ENCODE measurements around the gene LCN1.
"Not testable (repeated sequence)": the region's sequence is repeated elsewhere in the genome, so short reads cannot be mapped to it uniquely, and the experiment has no call there.

The LCN1 gene

DNA sequence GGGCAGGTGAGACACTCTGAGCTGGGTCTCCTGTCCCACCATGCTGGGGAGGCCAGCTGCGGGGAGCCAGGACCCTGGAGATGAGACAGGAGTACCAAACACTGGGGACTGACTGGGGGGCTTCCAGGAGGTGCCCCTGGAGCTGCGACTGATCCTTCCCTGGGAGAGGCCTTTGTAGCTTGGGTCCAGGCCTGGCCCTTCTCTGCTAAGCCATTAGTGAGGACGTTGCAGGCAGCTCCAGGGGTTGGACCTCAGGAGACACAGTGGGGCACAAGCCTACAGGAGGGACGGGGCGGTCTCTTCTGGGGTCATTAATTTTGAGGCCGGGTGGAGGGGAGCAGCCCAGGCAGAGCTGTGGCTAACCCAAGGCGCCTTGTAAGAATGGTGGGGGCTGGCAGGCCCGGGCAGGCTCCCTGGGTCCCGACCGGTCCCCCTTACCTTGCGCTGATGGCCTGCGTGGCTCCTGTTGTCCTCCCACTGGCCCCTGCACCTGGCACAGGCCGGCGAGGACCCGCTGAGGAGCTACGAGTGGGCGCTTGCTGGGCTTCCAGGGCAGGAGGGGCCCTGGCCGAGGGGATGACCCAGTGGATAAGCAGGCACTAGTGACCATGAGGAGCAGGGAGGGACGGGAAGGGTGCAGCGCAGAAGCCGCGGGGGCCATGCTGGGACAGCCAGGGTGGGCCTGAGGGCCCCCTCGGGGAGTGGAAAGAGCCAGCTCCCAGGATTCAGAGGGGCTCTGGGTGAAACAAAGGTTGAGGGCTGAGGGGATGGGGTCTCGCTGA, 15.6 kb upstream of the LCN1 start:
- no peak for DNase-seq

DNA sequence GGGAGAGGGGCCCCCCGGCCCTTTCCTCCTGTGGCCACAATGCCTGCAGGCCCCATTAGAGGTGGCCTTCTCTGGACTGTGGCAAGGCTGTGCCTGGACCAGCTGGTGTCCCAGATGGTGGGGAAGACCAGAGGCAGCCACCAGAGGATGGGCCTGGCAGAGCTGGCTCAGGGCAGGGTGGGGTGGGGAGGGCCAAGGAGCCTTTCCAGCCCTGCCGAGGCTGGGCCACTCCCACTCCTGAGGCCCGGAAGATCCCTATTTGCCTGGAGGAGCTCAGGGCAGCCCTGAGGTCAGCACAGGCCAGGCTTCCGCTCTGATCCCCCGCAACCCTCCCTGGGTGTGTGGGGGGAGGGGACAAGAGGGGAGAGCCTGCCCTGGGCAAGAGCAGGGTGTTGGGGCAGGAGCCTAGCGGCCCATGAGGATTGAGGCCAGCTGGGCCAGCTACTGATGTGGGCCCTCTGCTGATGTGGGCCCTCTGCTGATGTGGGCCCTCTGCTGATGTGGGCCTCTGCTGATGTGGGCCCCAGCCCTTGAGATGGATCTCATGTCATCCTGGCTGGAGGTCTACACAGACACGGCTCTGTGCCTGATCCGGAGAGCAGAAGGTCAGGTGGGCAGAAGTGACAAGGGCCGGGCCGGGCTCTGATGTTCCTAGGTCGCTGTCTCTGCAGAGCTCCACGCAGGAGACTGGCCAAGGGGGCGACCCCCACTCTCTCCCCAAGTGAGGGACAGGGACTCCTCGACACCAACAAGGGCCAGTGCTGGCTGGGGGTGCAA, 14.7 kb upstream of the LCN1 start:
- DNase-seq: no peak

DNA sequence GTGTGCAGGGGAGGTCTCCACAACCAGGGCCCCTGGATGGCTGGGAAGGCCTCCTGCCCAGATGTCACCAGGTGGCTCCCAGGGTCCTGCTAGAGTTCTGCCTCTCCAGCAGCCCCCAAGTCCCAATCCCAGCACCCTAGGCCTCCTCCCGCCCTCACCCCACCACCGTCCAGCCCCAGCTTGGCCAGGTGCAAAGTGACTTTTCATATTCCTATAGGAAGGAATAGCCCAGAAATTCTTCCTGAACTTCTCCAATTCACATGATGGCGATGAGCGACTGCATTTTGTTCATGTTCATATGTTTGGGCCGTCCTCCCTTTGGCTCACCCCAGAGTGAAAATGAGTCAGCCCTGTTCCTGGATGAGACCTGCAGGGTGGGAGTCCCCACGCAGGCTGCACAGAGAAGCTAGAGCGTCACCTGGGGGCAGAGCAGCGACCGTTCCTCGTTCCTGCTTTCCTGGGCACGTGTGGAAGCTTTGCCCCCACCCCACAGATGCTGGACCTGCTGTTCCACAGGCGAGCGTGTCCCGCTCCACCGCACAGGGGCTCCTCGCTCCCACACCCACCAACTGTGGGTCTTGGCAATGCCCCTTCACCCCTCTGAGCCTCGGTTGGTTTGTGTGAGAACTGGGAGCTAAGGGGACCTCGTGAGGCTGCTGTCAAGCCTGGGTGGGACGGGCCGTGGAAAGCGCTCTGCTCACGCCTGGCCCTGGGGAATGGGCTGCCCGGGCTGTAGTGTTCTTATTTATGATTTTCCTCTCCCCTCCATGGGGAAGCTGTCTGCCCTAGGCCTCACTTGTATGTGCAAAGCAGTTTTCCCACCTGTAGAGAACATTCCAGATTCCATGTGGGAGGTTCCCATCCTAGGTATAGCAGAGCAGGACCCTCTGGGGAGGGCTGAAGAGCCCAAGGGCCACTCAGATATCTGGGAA, 13.9 kb upstream of the LCN1 start:
- DNase-seq: no peak

DNA sequence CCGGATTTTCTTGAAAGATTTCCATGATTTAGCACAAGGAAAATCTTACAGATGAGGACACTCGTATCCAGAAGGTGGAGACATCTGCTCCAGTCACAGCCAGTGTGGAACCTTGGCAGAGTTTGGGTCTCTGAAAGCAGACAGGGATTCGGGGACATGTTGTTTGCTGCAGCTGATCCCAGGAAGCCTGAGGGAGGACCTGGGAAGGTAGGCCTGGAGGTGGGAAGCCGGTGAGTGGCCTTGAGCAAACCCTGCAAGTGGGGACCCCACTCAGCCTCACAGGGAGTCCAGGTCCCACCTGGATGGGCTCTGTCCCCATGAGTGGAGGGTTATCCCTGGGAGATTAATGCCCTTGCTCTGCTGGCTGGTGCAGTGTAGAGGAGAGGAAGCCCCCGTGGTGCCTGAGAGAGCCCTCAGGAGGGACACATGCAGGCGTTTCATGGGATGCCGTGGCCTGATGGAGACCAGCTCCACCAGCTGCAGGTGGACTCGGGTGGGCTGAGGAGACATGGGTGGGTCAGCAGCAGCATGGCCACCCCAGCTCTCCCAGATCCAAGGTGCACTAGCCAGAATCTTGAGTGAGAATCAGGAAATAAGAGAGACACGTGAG, 12.9 kb upstream of the LCN1 start:
- DNase-seq: no peak

DNA sequence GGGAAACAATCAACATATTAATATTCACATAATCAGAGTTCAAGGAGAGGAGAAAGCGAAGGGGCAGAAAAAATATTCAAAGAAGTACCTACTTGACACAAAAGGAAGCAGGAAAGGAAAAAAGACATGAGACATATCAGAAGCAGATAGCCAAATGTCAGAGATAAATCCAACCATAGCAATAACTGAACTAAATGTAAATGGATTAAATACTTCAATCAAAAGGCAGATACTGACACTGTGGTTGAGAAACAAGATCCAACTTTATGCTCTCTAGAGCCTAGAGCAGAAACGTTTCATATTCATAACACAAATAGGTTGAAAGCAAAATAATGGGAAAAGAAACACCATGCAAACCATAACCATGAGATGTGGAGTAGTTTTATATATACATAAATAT, 11.8 kb upstream of the LCN1 start:
- no peak for DNase-seq

DNA sequence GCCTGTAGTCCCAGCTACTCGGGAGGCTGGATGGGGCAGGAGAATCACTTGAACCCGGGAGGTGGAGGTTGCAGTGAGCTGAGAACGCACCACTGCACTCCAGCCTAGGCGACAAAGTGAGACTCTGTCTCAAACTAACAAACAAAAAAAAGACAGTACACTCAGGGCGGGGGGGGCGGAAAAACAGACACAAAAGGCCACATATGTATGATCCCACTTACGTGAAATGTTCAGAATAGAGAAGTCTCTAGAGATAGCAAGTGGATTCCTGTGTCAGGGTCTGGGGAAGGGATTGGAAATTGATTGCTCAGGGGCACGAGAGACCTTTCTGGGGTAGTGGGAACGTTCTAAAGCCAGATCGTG, 9.0 kb upstream of the LCN1 start:
- no peak for DNase-seq

DNA sequence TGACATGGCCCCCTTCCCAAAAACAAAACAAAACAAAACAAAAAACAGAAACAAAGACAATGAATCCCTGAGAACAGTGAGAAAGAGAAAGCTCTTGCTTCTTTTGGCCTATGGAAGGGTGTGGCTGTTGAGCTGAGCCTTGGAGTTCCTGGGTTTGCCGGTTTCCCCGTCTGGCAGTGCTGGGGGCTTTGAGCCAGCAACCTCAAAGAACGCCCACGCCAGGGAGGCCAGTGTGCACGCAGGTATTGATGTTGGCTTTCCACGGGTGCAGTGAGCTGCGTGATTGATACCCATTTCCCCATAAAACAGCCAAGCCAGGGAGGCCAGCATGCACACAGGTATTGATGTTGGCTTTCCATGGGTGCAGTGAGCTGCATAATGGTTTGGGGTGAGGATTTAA, 8.3 kb upstream of the LCN1 start:
- DNase-seq: no peak

DNA sequence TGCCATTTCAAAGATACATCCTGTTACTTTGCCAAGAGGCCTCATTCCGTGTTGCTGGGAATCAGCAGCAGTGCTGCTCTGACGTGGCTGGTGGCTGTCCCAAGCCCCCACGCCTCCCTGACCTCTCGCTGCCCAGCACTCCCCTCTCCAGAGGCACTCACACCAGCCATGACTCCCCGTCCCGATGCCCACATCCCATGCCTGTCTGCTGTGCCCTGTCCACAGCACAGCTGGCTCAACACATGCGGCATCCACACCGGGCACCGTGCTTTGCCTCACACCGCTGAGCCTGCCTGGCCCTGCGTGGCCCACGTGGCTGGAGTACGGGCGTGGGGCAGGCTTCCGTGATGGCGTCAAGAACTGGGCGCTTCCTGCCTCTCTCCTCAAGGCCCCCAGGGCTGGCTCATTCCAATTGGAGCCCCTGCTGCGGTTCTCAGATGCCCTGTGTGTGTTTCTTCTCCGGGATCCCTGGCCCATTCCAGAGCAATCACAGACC, 7.8 kb upstream of the LCN1 start:
- no peak for DNase-seq

DNA sequence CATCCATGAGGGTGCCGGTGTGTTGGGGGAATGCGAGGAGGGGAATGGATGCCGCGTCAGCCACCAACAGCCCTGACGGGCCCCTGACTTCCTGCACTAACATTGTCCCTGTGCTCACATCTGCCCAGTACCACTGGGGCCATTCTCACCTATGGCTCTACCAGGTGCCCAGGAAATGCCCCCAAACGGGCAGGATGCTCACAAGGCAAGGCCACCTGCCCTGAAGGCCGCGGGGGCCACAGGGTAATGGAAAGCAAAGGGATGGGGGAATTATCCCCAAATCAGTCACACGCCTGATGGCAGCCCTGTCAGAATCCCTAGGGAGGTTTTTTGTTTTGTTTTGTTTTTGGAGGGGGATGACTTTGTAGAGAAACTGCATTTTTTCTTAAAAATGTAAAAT, 7.3 kb upstream of the LCN1 start:
- DNase-seq: not testable (repeated sequence)

DNA sequence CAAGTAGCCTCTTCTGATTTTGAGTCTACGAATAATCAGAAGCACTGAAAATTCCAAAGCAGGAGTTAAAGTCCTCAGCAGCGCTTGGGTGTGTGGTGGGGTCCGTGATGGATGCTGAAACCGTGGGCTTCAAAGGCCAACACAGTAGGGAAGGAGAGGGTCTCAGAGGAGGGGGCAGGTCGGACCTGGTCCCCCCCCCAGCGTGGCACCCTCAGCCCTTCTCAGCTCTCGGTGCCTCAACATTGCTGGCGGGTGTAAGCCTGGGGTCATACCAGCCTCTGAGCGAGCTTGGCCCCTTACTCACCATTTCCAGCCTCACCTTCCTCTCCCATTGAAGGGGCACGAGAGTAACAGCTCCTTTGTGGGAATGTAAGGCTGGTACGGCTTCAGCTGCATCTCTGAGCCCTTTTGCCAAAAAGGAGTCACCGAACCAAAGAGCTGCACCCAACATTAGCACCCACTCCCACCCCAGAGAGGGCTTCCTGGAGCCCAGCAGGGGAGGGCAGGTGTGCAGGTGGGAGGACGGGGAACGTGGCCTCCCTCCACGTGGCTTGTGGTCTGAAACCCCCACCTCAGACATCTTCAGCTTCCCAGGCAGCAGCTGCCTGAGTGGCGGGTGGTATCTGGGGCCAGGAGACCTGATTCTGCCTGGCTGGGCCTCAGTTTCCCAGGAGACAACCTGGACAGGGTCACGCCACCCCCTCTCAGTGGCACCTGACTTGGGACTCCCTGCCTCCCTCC, 6.7 kb upstream of the LCN1 start:
- DNase-seq: no peak

DNA sequence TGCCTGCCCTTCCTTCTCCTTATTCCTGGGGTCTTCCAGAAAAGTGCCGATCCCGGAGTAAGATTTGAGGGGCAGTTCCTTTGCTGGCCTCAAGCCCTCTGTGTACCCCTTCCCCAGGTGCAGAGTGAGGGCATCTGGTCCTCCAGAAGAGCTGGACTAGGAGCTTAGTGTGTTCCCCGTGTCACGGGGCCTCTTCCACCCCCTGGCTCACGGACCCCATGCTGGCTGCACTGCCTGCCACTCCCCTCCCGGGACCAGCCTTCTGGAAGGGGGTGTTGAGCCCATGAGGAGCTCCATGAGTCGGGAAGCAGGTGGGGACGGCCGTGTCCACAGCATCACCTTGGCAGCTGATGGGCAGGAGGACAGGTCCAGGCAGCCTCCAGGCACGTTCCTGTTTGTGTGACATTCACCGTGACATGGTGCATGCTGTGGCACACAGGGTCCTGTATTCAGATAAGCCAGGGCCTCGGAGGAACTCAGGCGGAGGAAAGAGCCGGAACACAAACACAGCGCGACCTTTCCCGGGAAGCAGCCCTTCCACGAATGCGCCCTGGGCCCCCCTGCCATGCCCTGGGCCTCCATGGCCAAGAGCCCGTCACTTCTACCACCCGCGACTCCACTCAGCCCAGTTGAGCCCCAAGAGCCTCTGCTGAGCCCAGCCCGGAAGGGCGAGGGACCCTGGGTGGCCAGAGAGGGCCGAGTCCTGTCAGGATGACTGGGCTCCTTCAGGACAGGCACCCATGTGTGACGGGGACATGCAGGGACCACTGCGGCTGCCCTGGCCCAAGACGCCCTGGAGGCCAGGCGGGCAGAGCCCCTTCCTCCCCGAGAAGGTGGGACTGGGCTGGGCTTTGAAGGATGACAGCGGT, 5.9 kb upstream of the LCN1 start:
- DNase-seq: no peak

DNA sequence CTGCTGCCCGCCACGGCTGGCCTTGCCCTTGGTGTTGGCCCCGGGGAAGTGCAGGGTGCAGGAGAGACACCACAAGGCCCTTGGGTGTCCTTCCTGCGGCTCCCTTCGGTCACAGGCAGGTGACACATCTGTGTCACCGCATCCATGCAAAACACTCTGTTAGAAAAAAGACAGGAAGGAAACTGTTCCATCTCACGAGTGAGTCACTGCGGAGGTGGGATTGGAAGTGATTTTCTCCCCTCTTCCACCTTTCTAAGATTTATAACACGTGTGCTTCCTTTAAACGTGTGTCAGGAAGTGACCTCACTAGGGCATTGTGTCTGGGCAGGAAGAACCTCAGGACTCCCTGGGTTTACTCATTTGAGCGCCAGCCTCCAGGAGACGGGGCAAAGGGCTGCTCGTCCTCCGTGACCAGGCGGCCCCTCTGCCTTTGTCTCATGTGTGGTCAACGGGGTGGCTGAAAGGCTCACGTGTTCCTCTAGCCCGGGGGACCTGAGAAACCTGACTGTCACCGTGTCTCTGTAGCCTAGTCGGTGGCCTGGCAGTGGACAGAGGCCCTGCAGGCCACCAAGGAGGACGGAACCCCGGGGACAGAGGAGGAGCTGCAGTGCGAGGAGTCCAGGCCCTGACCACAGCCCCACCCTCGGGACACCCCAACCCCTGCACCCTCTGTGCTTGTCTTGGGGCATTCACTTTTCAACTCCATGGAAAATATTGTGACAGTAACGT, 4.9 kb upstream of the LCN1 start:
- no peak for DNase-seq

DNA sequence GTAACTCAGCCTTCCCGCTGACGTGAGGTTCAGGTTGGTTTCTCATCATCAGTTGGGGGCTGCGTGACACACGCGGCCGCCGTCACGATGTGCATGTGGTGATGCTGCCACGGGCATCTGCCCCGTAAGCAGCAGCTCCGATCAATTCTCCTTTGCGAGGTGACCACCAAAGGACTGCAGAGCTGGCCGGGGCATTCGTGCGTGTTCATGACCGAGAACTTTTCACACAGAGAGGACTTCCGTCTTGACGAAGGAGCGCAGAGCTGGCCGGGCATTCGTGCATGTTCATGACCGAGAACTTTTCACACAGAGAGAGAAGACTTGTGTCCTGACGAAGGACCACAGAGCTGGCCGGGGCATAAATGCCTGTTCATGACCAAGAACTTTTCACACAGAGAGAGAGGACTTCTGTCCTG, 3.8 kb upstream of the LCN1 start:
- no peak for DNase-seq

DNA sequence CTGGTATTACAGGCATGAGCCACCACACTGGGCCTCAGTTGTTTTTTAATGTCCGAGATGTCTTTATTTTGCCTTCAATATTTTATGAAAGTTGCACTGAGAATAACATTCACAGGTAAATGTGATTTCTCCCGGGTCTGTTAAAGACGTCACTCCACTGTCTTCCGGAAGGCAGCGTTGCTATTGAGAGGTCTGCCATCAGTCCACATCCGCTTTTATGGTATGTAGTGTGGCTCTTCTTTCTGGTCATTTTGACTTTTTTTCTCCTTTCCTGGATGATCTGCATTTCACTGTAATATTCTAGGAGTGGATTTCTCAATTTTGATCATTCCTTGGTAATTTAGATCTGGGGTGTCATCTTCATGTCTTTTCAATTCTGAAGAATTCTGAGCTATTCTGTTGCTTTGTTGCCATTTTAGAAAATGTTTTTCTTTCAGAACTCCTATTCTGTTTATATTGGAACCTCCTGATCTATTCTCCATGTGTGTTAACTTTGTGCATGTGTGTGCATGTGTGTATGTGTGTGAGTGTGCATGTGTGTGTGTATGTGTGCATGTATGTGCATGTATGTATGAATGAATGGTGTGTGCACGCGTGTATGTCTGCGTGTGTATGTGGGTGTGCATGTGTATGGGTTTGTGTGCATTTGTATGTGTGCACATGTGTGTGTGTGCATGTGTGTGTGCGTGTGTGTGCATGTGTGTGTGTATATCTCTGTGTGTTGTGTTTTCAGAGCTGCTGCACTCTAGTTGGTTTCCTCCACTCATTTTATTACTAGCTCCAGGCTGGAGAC, 1.9 kb upstream of the LCN1 start:
- DNase-seq: no peak

DNA sequence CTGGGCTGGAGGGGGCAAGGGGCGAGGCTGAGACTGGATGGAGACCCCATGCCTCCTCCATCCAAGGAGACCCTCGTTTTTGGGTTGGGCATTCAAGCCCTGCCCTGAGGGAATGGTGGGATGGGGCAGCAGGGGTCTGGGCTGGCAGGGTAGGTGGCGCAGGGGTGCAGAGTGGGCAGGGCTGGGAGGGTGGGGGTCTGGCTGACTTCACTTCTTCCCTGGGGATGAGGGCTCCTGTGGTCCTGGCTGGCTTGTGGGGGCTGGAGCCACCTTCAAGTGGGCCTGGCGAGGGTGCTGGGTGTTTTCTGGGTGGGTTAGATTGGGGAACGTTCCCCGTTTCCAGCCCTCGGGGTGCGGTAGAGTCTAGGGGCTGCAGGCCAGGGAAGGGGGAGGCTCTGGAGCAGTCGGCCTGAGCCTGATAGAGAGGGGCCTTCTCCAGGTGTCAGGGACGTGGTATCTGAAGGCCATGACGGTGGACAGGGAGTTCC, 412 bp downstream of the LCN1 start:
- DNase-seq: no peak

DNA sequence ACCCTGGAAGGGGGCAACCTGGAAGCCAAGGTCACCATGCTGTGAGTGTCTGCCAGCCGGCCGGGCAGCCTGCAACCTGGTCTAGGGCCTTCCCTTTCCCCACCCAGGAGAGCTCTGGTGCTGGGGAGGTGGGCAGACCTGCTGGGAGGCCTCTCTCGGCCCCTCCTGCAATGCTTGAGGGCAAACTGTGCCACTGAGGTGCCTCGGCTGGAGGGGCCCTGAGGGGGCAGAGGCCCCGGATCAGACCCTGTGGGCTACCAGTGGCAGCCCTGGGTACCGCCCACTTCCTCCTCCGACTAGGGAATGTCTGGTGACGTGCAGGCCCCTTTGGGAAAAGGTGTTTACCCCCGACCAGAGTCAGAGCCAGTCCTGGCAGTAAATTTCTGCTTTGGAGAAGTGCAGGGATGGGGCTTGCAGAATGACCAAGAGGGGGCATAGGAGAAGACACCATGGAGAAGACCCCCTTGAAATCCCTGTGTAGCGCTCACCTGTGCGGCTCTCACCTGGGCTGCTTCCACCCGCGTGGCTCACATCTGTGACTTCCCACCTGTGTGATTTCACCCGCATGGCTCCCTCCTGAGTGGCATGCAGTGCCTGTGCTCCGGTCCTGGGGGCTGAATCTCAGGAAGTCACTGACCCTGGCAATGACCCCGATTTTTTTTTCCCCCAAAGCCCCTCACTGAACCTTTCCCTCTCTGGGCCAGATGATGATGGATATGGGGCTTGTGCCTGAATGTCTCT, 1.1 kb downstream of the LCN1 start:
- DNase-seq: no peak

DNA sequence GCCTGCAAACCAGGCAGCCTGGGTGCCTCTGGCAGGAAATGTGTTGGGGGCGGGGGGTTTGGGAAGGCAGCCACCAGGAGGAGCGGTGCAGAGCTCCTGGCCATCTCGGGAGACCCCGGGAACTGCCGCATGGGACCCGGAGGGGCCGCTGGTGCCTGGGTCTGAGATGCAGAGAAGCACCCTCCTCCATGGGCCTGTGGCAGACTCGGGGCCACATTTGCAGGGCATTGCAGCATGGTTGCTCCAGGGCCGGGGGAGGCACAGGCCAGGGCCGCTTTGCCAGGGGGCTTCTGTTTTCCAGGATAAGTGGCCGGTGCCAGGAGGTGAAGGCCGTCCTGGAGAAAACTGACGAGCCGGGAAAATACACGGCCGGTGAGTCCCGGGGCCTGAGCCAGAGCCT, 1.7 kb downstream of the LCN1 start:
- no peak for DNase-seq

DNA sequence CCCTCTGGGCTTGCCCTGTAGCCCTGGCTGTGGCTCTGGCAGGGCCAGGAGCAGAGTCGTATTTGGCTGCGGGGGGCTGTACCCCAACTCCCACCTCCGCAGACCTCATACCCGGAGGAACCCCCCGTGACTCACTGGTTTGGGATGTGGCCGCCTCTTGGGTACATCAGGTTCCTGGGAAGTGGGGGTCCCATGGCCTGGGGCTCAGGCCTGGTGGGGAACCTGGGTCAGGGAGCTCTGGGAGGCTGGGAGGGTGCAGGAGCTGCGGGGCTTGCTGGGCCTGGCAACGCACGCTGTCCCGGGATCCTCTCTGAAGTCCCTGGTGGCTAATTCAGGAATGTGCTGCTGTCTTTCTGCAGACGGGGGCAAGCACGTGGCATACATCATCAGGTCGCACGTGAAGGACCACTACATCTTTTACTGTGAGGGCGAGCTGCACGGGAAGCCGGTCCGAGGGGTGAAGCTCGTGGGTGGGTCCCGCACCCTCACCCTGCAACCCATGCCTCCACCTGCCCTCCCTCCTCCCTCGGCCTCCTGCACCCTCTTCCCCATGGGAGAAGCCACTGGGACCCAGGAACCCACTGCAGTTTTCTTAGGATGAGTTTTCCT, 2.4 kb downstream of the LCN1 start:
- DNase-seq: no peak
